Nephron (organoid): ENCODE measurements around the gene COQ5.
"Not testable (repeated sequence)": the region's sequence is repeated elsewhere in the genome, so short reads cannot be mapped to it uniquely, and the experiment has no call there.

Experiments used
- H3K27ac Mint-ChIP-seq, 3 experiments: 2 replicates each; pipeline ENCODE4 v1.8.0; 2020; ENCODE audit warnings: mixed read lengths in 3 of 3, mild to moderate bottlenecking in 2 of 3, moderate library complexity in 1 of 3
- H3K27me3 Mint-ChIP-seq: 2 replicates; pipeline ENCODE4 v1.8.0; 2021; ENCODE audit warnings: low read depth, mild to moderate bottlenecking, moderate library complexity, mixed read lengths
- H3K36me3 Mint-ChIP-seq: 2 replicates; pipeline ENCODE4 v1.8.0; 2020; ENCODE audit warnings: low read depth, mixed read lengths
- H3K4me1 Mint-ChIP-seq: 2 replicates; pipeline ENCODE4 v1.8.0; 2020; ENCODE audit warnings: mixed read lengths
- H3K4me3 Mint-ChIP-seq, 3 experiments: 2 replicates each; pipeline ENCODE4 v1.8.0; 2020; ENCODE audit warnings: mild to moderate bottlenecking in 3 of 3, mixed read lengths in 3 of 3, moderate library complexity in 2 of 3
- H3K9me3 Mint-ChIP-seq: 2 replicates; pipeline ENCODE4 v1.8.0; 2020; ENCODE audit warnings: mixed read lengths
- TF ChIP-seq, protein P1 (sequence below), 3 experiments: fragments of 200-600 bp; sonication (generic); IDR thresholded peaks; one replicate each; pipeline ENCODE4 v1.5.0; 2021; ENCODE audit warnings: antibody characterized with exemption in 3 of 3; ENCODE audit not compliant: unreplicated experiment in 3 of 3

The COQ5 gene

DNA sequence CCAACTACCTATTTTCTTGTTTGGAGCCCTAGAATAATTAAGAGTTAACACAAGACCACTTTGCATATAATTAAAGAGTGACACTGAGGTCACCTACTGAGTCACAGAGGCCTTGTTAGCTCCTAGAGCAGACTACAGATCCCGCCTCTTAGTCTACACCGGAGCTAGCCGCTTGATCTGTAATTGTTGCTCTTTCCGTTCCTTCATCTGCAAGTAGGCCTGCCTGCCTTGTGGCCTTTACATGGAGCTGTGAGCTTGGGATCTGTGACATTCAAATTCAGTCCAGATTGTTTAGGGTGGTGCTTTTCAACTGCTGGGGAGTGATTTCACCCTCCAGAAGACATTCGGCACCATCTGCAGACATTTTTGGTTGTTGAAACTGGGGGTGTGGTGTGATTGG is 38.6 kb downstream of the COQ5 start:
- Mint-ChIP-seq H3K4me3 (no peak overlapping the region), H3K27ac (peak overlapping the region in 2 of 3 experiments; percentile 33 to 66), H3K36me3 (peaks cover 29% of the 10 kb centered on the region), H3K9me3 (no peaks in the 10 kb centered on the region), H3K4me1 (peaks cover 44% of the 10 kb centered on the region), H3K27me3 (no peaks in the 10 kb centered on the region)
- TF ChIP-seq, protein P1, sequence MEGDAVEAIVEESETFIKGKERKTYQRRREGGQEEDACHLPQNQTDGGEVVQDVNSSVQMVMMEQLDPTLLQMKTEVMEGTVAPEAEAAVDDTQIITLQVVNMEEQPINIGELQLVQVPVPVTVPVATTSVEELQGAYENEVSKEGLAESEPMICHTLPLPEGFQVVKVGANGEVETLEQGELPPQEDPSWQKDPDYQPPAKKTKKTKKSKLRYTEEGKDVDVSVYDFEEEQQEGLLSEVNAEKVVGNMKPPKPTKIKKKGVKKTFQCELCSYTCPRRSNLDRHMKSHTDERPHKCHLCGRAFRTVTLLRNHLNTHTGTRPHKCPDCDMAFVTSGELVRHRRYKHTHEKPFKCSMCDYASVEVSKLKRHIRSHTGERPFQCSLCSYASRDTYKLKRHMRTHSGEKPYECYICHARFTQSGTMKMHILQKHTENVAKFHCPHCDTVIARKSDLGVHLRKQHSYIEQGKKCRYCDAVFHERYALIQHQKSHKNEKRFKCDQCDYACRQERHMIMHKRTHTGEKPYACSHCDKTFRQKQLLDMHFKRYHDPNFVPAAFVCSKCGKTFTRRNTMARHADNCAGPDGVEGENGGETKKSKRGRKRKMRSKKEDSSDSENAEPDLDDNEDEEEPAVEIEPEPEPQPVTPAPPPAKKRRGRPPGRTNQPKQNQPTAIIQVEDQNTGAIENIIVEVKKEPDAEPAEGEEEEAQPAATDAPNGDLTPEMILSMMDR (IDR thresholded peaks at IDR 0.05; ENCODE audit: unreplicated experiment in 3 of 3), result no peak

DNA sequence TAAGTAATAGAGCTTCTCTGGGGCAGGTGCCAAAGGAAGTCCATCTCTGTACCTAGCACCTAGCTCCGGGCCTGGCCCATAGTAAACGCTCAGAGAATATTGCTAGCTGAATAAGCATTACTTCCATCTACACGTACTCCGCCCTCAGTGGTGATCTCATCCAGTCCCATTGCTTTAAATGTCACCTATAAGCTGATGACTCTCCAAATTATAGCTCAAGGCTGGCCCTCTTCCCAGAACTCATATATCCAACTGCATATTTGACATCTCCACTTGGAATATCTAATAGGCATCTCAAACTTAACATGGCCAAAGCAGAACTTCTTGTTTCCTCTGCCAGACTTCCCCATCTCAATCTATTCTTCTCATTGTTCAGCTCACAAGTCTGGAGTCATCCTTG is 39.9 kb downstream of the COQ5 start:
- Mint-ChIP-seq H3K27ac (peak overlapping the region; percentile 22 to 90 (median 59)), H3K27me3 (no peaks in the 10 kb centered on the region), H3K4me1 (peaks cover 39% of the 10 kb centered on the region), H3K36me3 (peaks cover 29% of the 10 kb centered on the region), H3K9me3 (no peaks in the 10 kb centered on the region), H3K4me3 (no peak overlapping the region)
- TF ChIP-seq, protein P1 (IDR thresholded peaks at IDR 0.05; ENCODE audit: unreplicated experiment in 3 of 3), result no peak

DNA sequence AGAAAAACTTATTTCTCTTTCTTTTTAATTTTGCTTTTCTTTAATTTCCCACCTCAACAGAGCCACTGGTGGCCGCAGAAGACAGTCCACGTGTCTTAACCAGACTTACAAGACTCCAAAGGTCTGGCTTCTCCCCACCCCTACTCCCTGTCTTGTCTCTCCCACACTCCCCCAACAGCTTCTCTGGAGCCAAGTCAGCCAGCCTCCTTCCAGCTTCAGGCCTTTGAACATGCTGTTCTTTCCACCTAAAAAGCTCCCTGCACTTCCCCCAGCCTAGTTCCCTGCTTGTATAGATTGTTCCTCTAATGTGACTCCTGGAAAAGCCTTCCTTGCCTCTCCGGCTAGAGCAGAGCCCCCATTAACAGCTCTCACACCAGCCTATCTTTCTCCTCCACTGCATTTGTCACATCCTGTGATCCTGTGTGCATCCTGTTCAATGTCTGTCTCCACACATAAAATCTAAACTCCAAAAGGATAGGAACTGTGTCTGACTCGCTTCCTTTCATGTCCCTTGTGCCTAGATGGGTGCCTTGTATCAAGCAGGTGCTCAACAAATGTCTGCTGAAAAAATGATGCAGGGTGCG is 40.8 kb downstream of the COQ5 start:
- TF ChIP-seq, protein P1 (IDR thresholded peaks at IDR 0.05; ENCODE audit: unreplicated experiment in 3 of 3), result no peak
- no peaks in the 10 kb centered on the region for H3K27me3 Mint-ChIP-seq
- peak overlapping the region; percentile 59 to 95 (median 90) for H3K27ac Mint-ChIP-seq
- no peaks in the 10 kb centered on the region for H3K9me3 Mint-ChIP-seq
- H3K4me1 Mint-ChIP-seq, result peaks cover 47% of the 10 kb centered on the region
- H3K36me3 Mint-ChIP-seq, result peaks cover 32% of the 10 kb centered on the region
- H3K4me3 Mint-ChIP-seq, result peak overlapping the region in 1 of 3 experiments; percentile 10

DNA sequence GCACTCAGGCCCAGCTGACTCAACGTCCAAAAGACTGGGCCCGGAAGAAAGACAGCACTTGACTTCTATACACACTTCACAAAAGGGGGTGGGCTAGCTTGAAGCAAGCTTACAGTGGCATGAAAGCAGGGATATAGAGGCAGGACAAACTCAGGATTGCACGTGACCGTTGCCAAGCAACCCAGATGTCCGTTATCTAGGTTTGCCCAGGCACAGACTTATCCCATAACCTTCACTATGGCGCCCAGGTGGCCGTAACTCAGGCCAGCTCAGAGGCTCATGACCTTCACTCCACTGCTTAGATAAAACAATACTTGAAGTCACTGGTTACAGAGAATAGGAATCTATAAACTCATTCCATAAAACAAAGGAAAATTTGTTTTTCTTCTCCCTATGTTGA is 41.4 kb downstream of the COQ5 start:
- H3K27me3 Mint-ChIP-seq, H3K4me3 Mint-ChIP-seq, H3K9me3 Mint-ChIP-seq: not testable (repeated sequence)
- Mint-ChIP-seq H3K36me3 (peaks cover 32% of the 10 kb centered on the region), H3K27ac (peak overlapping the region; percentile 59 to 95 (median 90)), H3K4me1 (peaks cover 47% of the 10 kb centered on the region)

DNA sequence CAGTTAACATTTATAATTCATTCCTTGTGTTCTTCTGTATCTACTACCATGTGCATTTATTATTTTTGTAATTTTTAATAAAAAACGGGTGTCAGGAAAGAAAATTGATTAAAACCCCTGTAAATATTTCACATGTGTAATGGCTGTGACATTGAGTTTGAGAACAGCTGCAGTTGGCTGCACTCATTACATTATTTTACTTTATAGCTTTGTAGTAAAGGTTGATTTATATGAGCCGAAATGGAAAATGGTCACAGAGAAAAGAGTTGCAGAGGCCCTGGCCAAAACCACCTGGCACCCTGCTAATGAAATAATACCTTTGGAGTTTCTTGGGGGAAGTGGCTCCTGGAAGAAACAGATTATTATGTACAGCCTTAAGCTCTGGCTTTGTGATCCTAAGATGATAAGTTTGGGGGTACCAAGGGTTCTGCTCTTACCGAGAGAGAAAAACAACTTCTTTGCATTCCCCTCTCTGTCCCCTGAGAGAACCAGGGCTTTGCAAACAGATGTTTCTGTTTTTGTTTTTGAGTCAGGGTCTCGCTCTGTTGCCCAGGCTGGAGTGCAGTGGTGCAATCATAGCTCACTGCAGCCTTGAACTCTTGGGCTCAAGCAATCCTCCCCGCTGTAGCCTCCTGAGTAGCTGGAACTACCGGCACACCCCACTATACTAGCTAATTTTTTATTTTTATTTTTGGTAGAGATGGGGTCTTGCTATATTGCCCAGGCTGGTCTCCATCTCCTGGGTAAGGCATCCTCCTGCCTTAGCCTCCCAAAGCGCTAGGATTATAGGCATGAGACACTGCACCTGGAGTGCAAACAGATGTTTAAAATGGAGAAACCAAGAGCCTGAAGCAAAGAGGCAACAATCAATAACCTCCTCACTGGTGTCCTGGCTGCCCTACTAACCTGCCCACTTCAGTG is 42.7 kb downstream of the COQ5 start:
- Mint-ChIP-seq H3K4me3 (no peak overlapping the region), H3K27ac (peak overlapping the region in 2 of 3 experiments; percentile 25 to 28), H3K27me3 (no peaks in the 10 kb centered on the region), H3K36me3 (peaks cover 33% of the 10 kb centered on the region), H3K4me1 (peaks cover 44% of the 10 kb centered on the region), H3K9me3 (no peaks in the 10 kb centered on the region)
- TF ChIP-seq, protein P1 (IDR thresholded peaks at IDR 0.05; ENCODE audit: unreplicated experiment in 3 of 3), result no peak

DNA sequence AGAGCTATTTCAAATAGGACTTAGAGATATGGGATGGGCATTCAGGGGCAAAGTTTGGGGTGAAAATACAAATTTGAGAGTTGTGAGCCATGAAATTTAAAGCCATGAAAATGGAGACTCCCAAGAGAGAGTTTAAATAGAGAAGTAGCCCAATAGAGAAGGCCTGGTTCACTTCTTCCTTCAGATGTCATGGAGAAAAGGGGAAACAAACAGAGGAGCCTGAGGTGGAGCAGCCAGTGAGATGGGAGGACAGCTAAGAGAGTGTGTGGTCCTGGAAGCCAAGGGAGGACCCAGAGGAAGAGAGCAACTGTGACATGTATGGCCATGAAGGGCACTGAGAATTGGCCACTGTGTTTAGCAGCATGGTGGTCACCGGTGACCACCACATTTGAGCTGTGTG is 45.3 kb downstream of the COQ5 start:
- Mint-ChIP-seq H3K4me1 (peaks cover 25% of the 10 kb centered on the region), H3K27ac (peak overlapping the region in 2 of 3 experiments; percentile 6 to 8), H3K9me3 (no peaks in the 10 kb centered on the region), H3K36me3 (peaks cover 15% of the 10 kb centered on the region), H3K27me3 (no peaks in the 10 kb centered on the region), H3K4me3 (no peak overlapping the region)
- TF ChIP-seq, protein P1 (IDR thresholded peaks at IDR 0.05; ENCODE audit: unreplicated experiment in 3 of 3), result no peak
